Stimulated activated CD4-positive, alpha-beta T cell treated with anti-CD3 and anti-CD28 coated beads, Interleukin-2, amount 100 ng/mL, for 4 hours (primary cell): ENCODE measurements around the gene PRDM10.
"Not testable (repeated sequence)": the region's sequence is repeated elsewhere in the genome, so short reads cannot be mapped to it uniquely, and the experiment has no call there.

ENCODE experiments used
- DNase-seq: peaks from one replicate; pipeline ENCODE4 v3.0.0-alpha.2; 2020; ENCODE audit warnings: low read depth

The PRDM10 gene

GRCh38 chr11:129894278-129895125 is 108.1 kb downstream of the PRDM10 start:
- DNase-seq: no peak

GRCh38 chr11:129888451-129888850 is 114.2 kb downstream of the PRDM10 start:
- no peak for DNase-seq

DNA sequence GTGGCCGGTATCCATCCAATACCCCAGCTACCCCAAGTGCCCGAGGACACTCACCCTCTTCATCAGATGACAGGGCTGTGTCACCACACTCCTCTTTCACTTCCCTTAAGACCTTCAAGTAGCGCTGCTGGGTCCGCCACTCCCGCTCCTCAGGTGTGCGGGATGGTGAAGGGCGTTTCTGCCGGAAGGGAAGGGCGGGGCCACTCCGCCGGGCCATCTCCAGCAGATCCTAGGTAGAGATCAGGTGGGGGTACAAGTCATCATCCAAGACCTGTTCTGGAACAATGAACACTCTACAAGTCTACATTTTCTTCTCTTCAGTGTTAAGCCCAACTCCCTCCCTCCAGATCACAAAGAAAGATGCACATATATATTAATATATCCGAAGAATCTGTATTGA is 117.3 kb downstream of the PRDM10 start:
- no peak for DNase-seq

DNA sequence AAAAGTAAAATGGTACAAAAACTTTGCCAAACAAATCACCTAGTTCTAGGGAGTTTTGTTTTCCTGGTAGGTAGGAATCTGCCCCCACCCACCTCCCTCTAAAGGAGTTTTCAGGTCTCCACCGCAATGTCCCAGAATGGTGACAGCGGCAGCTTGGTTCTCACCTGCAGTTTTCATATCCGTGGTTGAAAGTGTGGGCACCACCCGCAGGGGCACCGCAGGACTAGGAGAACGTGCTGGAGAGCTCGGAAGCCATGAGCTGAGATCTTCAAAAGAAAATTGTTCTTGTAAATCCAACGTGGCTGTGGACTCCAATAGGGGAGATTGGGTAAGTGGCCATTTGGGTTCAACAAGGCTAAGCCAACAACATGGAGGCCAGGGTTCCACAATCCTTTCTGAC is 118.1 kb downstream of the PRDM10 start:
- DNase-seq: no peak

- DNase-seq: no peak
Measured at GRCh38 chr11:129881570-129882170, 121.0 kb downstream of the PRDM10 start.

DNA sequence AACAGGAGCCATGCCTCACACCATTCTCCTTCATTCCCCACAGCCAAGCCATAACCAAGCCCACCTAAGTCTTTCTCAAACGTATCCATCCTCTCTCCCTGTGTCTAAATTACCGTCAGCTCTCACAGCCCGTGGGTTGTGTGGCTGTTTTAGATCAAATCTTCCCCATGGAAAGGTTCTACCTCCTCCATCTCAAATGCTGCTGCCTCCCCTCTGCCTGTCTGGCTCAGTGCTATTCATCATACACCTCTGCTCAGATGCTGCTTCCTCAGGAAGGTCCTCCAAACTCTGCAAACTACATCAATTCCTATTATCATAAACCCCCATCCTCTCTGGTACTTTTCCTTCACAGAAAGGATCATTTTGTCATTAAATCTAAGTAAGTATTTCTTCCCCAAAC is 122.3 kb downstream of the PRDM10 start:
- no peak for DNase-seq

- DNase-seq: no peak
Measured at GRCh38 chr11:129871914-129872313, 130.7 kb downstream of the PRDM10 start.

DNA sequence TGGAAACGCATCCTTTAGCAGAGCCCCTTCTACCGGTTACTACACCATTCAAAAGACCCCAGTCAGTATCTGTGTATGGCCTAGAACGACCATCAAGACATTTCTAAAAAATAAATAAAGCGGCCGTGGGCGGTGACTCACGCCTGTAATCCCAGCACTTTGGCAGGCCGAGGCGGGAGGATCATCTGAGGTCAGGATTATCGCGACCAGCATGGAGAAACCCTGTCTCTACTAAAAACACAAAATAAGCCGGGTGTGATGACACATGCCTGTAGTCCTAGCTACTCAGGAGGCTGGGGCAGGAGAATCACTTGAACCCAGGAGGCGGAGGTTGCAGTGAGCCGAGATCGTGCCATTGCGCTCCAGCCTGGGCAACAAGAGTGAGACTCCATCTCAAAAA is 134.0 kb downstream of the PRDM10 start:
- not testable (repeated sequence) for DNase-seq

GRCh38 chr11:129866311-129866710 is 136.3 kb downstream of the PRDM10 start:
- no peak for DNase-seq

DNA sequence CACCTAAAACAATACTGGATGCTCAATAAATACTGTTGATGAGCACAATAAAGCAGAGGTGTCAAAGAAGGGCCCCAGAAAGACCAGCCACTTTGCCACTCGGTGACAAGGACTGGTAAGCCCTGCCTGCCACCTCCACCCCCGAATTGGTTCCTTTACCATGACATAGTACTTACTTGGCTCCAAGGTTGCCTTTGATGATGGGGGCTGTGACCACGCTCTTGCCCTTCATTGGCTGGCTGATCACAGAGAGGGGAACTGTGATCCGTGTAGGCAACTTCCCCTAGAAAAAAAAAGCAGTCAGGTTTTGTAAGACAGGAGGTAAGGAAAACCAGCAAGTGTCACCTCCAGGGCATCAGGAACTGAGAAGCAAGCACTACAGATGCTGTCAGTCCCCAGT is 136.9 kb downstream of the PRDM10 start:
- no peak for DNase-seq

GRCh38 chr11:129864811-129865210 is 137.8 kb downstream of the PRDM10 start:
- no peak for DNase-seq

- no peak for DNase-seq
Measured at GRCh38 chr11:129861702-129862522, 140.7 kb downstream of the PRDM10 start.

GRCh38 chr11:129856036-129856435 is 146.6 kb downstream of the PRDM10 start:
- DNase-seq: no peak

DNA sequence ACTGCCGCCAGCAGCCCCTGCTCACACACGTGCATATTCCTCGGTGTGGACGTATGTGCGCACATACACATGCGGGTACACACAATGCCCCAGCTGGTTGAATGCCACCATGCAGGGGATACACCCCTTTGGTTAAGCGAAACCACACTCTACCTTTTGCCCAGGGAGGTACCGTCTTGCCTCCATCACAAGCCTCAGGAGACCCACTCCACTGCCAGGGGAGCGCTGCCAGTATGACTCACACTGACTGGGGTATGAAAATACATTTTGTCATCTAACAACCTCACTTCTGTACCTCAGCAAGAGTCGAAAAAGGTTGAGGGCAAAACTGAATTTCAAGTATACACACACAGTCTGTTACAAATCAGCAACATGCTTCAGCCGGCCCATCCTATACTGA is 147.5 kb downstream of the PRDM10 start:
- DNase-seq: no peak

GRCh38 chr11:129854232-129854805 is 148.3 kb downstream of the PRDM10 start:
- no peak for DNase-seq

DNA sequence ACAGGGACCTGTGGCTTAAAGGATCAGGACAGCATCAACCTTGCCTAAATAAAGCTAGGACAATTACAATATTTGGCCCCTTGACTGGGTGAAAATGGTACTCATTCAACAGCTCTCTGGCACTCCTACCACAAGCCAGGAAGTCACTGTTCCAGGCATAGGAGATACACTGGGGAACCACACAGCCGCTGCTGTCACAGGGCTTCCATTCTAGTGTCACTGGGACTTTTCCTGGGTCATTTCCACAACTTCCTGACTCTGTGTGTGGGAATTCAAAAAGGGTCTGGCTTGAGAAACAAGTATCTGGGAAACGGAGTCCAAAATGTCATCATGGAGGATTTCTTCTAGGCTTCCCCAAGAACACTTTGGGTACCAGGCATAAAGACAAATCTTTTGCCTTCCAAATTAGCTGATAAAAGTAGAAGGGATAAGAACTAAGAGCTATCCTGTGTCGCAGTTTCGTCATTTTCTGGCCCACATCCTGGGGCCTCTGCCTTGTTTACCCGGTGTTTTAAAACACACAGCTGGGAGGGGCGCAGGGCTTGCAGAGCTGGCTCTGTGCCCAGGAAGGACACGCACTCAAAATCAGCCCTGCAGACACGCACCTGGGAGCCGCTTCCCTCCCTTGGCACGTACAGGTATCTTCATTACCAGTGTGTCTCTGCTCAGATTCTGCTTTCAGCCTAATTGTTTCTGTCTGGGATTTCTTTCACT is 149.0 kb downstream of the PRDM10 start:
- peak; percentile 22 for DNase-seq

GRCh38 chr11:129852125-129852740 is 150.4 kb downstream of the PRDM10 start:
- DNase-seq: no peak
